ENCODE data around the gene GYG2. TPM values are rescaled to one million over a fixed set of nuclear protein-coding genes. Genes with fewer than 3 reads are reported as not detected.

GYG2 gene
- total RNA-seq, 2 donors from 2014 or later: 52.6 to 108 TPM

- H3K9ac ChIP-seq (ENCODE audit: extremely low read depth, low read length, poor library complexity, severe bottlenecking): no peak overlapping the region
- peaks cover 15% of the 10 kb centered on the region for H3K4me1 Mint-ChIP-seq
- H3K27me3 Mint-ChIP-seq (ENCODE audit: insufficient read depth): no peaks in the 10 kb centered on the region
- H3K27ac Mint-ChIP-seq: no peak overlapping the region
- H3K36me3 Mint-ChIP-seq (ENCODE audit: low read depth): peaks cover 66% of the 10 kb centered on the region
- no peaks in the 10 kb centered on the region for H3K27me3 ChIP-seq (ENCODE audit: control insufficient read depth, insufficient read depth, low read length, poor library complexity, severe bottlenecking)
- 96 to 100% methylated on average over 1 to 23 of the region's 23 CpGs for WGBS, 2 experiments (ENCODE audit: insufficient coverage in 1 of 2, insufficient read length in 1 of 2)
- no peak overlapping the region for H3K27ac ChIP-seq (ENCODE audit: low read depth, low read length)
- H3K36me3 ChIP-seq (ENCODE audit: control insufficient read depth, insufficient read depth, low read length): peaks cover 7% of the 10 kb centered on the region
- H3K9me3 ChIP-seq (ENCODE audit: control insufficient read depth, low read length): no peaks in the 10 kb centered on the region
- no peak overlapping the region for H3K4me3 ChIP-seq (ENCODE audit: low read length)
- DNase-seq: no peak
- no peak overlapping the region for H3K4me3 Mint-ChIP-seq
- TF ChIP-seq CTCF (conservative IDR thresholded peaks at IDR 0.05): no peak
- H3K9me3 Mint-ChIP-seq: peaks cover 24% of the 10 kb centered on the region
- no peaks in the 10 kb centered on the region for H3K4me1 ChIP-seq (ENCODE audit: control insufficient read depth, insufficient read depth, low read length)
Observed at GRCh38 chrX:2917767-2918166, 89.0 kb downstream of the GYG2 start.

GRCh38 chrX:2921193-2921592, 92.5 kb downstream of the GYG2 start:
- Mint-ChIP-seq H3K4me3 (no peak overlapping the region), H3K9me3 (peaks cover 19% of the 10 kb centered on the region), H3K27me3 (ENCODE audit: insufficient read depth) (no peaks in the 10 kb centered on the region), H3K27ac (no peak overlapping the region), H3K36me3 (ENCODE audit: low read depth) (peaks cover 47% of the 10 kb centered on the region), H3K4me1 (peaks cover 16% of the 10 kb centered on the region)
- no peak for DNase-seq
- TF ChIP-seq CTCF (conservative IDR thresholded peaks at IDR 0.05): no peak
- H3K4me3 ChIP-seq (ENCODE audit: low read length): no peak overlapping the region
- whole genome bisulfite sequencing, 2 experiments (ENCODE audit: insufficient coverage in 1 of 2, insufficient read length in 1 of 2): 60 to 95% methylated on average over 1 of the region's 1 CpG
- H3K9me3 ChIP-seq (ENCODE audit: control insufficient read depth, low read length): no peaks in the 10 kb centered on the region
- no peaks in the 10 kb centered on the region for H3K27me3 ChIP-seq (ENCODE audit: control insufficient read depth, insufficient read depth, low read length, poor library complexity, severe bottlenecking)
- peaks cover 7% of the 10 kb centered on the region for H3K36me3 ChIP-seq (ENCODE audit: control insufficient read depth, insufficient read depth, low read length)
- H3K27ac ChIP-seq (ENCODE audit: low read depth, low read length): no peak overlapping the region
- H3K9ac ChIP-seq (ENCODE audit: extremely low read depth, low read length, poor library complexity, severe bottlenecking): no peak overlapping the region
- H3K4me1 ChIP-seq (ENCODE audit: control insufficient read depth, insufficient read depth, low read length): no peaks in the 10 kb centered on the region

- no peak overlapping the region for H3K27ac ChIP-seq (ENCODE audit: low read depth, low read length)
- H3K36me3 ChIP-seq (ENCODE audit: control insufficient read depth, insufficient read depth, low read length): peaks cover 7% of the 10 kb centered on the region
- no peaks in the 10 kb centered on the region for H3K27me3 ChIP-seq (ENCODE audit: control insufficient read depth, insufficient read depth, low read length, poor library complexity, severe bottlenecking)
- no peak overlapping the region for H3K4me3 ChIP-seq (ENCODE audit: low read length)
- DNase-seq: no peak
- H3K4me3 Mint-ChIP-seq: no peak overlapping the region
- peaks cover 21% of the 10 kb centered on the region for H3K4me1 Mint-ChIP-seq
- no peaks in the 10 kb centered on the region for H3K4me1 ChIP-seq (ENCODE audit: control insufficient read depth, insufficient read depth, low read length)
- peaks cover 42% of the 10 kb centered on the region for H3K36me3 Mint-ChIP-seq (ENCODE audit: low read depth)
- no peaks in the 10 kb centered on the region for H3K9me3 ChIP-seq (ENCODE audit: control insufficient read depth, low read length)
- H3K9ac ChIP-seq (ENCODE audit: extremely low read depth, low read length, poor library complexity, severe bottlenecking): no peak overlapping the region
- 89 to 92% methylated on average over 5 to 9 of the region's 9 CpGs for WGBS, 2 experiments (ENCODE audit: insufficient coverage in 1 of 2, insufficient read length in 1 of 2)
- no peak for TF ChIP-seq CTCF (conservative IDR thresholded peaks at IDR 0.05)
- peaks cover 18% of the 10 kb centered on the region for H3K9me3 Mint-ChIP-seq
- no peaks in the 10 kb centered on the region for H3K27me3 Mint-ChIP-seq (ENCODE audit: insufficient read depth)
- no peak overlapping the region for H3K27ac Mint-ChIP-seq
Observed at GRCh38 chrX:2921750-2922149, 93.0 kb downstream of the GYG2 start.
